ENCODE results near the gene SFMBT1.

DNA sequence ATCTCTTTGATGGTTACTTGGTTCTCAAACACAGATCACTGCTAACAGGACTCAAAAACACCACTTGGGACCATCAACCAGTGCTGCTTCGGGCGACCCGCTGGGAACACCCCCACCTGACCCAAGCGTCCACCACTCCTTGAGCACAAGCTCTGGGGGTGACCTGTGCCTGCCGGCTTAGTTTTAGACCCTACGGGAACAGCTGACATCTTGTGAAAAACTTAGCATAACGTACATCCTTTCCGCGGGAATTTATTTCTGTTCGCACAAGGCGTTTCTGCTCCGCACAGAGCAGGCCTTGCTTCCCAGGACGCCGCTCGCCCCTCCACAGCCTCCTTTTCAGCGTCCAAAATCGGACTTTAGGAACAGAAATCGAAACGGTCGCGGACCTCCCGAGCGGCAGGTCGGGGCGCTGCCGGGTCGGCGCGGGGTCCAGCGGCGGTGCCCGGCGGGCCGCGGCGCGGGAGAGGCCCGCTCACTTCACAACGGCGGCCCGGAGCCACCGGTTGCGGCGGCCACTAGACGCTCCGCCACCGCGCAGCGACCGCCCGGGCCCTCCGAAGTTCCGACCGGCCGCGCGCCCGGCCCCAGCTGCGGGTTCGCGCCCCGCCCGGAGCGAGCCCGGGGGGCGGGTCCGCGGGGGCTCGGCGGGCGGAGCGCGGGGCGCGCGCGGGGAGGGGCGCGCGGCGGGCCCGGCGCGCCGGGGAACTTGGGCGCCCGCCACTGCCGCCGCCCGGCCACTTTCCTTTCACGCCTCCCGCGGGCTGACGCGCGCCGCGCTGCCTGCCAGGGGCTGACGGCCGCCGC lies 959 bp downstream of the SFMBT1 start:
- TF ChIP-seq MAX (IDR thresholded peaks at IDR 0.05; ENCODE audit: low read depth) (no peak), EZH2phosphoT487 (IDR thresholded peaks at IDR 0.05; ENCODE audit: borderline replicate concordance, low read depth) (no peak), CTCF (IDR thresholded peaks at IDR 0.05) (no peak), POLR2AphosphoS5 (IDR thresholded peaks at IDR 0.05; ENCODE audit: low read depth, low read length) (no peak), GATA2 (CRISPR knock-in tag; IDR thresholded peaks at IDR 0.05) (no peak)
- TF ChIP-seq, protein P1, sequence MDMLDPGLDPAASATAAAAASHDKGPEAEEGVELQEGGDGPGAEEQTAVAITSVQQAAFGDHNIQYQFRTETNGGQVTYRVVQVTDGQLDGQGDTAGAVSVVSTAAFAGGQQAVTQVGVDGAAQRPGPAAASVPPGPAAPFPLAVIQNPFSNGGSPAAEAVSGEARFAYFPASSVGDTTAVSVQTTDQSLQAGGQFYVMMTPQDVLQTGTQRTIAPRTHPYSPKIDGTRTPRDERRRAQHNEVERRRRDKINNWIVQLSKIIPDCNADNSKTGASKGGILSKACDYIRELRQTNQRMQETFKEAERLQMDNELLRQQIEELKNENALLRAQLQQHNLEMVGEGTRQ (IDR thresholded peaks at IDR 0.05; ENCODE audit: borderline replicate concordance, low read depth, low read length), result no peak
